HG02798 (cell line): Measurements from ENCODE around the gene MRC1.
"Not testable (repeated sequence)": the region's sequence is repeated elsewhere in the genome, so short reads cannot be mapped to it uniquely, and the experiment has no call there.

ENCODE experiments used
- ATAC-seq: cut with Tn5 transposase; IDR thresholded peaks from one replicate; pipeline ENCODE4 v1.9.1; 2021; ENCODE audit warnings: mild to moderate bottlenecking; ENCODE audit not compliant: unreplicated experiment, poor library complexity

MRC1 gene

GRCh38 chr10:17883621-17884020, 74.5 kb downstream of the MRC1 start:
- no peak for ATAC-seq

GRCh38 chr10:17888189-17888588, 79.0 kb downstream of the MRC1 start:
- ATAC-seq = no peak

GRCh38 chr10:17891435-17891834, 82.3 kb downstream of the MRC1 start:
- no peak for ATAC-seq

- no peak for ATAC-seq
Measured at GRCh38 chr10:17904564-17904963, 95.4 kb downstream of the MRC1 start.

- no peak for ATAC-seq
Measured at GRCh38 chr10:17905491-17905890, 96.3 kb downstream of the MRC1 start.

- no peak for ATAC-seq
Measured at GRCh38 chr10:17906002-17906401, 96.9 kb downstream of the MRC1 start.

GRCh38 chr10:17907641-17908040, 98.5 kb downstream of the MRC1 start:
- ATAC-seq = no peak

- ATAC-seq = peak; percentile 59
Measured at GRCh38 chr10:17910125-17910789, 101.1 kb downstream of the MRC1 start.

- ATAC-seq = no peak
Measured at GRCh38 chr10:17912754-17913153, 103.6 kb downstream of the MRC1 start.

- no peak for ATAC-seq
Measured at GRCh38 chr10:17913604-17914003, 104.5 kb downstream of the MRC1 start.

- ATAC-seq = no peak
Measured at GRCh38 chr10:17914169-17915045, 105.3 kb downstream of the MRC1 start.

GRCh38 chr10:17915181-17915580, 106.0 kb downstream of the MRC1 start:
- no peak for ATAC-seq

GRCh38 chr10:17918187-17918903, 109.2 kb downstream of the MRC1 start:
- no peak for ATAC-seq

GRCh38 chr10:17921378-17921777, 112.2 kb downstream of the MRC1 start:
- no peak for ATAC-seq

GRCh38 chr10:17923728-17924127, 114.6 kb downstream of the MRC1 start:
- no peak for ATAC-seq

- no peak for ATAC-seq
Measured at GRCh38 chr10:17943033-17943745, 134.0 kb downstream of the MRC1 start.

GRCh38 chr10:17950269-17950668, 141.1 kb downstream of the MRC1 start:
- not testable (repeated sequence) for ATAC-seq

GRCh38 chr10:17950726-17951125, 141.6 kb downstream of the MRC1 start:
- no peak for ATAC-seq

GRCh38 chr10:17951868-17952371, 142.8 kb downstream of the MRC1 start, which contains the start of gene SLC39A12:
TSS of gene SLC39A12 (plus strand) at chr10:17951918. CDS start at chr10:17953277, 1,359 bp downstream.
- no peak for ATAC-seq

GRCh38 chr10:17954372-17954771, 145.2 kb downstream of the MRC1 start:
- ATAC-seq = not testable (repeated sequence)
